Liver (tissue), 9 donors: ENCODE results near the gene KCNIP1. TPM values are rescaled to one million over a fixed set of nuclear protein-coding genes. Genes with fewer than 3 reads are reported as not detected.

Source experiments
- DNase-seq: peaks from one replicate; pipeline ENCODE4 v3.0.0-alpha.2; 2017; ENCODE audit warnings: low spot score
- H3K27ac ChIP-seq, 2 donors: one replicate each; pipeline ENCODE4 v1.7.0; 2013; ENCODE audit warnings: inconsistent platforms in 2 of 2, low read length in 2 of 2, control low read depth in 1 of 2, low read depth in 1 of 2, mild to moderate bottlenecking in 1 of 2
- H3K27me3 ChIP-seq, 4 donors: one replicate each; pipeline versions ENCODE4 v1.6.1 to v1.7.0; 2013; ENCODE audit warnings: low read length in 3 of 4, inconsistent platforms in 1 of 4, mild to moderate bottlenecking in 1 of 4, moderate library complexity in 1 of 4; ENCODE audit not compliant: control insufficient read depth in 4 of 4, insufficient read depth in 4 of 4
- H3K36me3 ChIP-seq, 4 donors: one replicate each; pipeline versions ENCODE4 v1.6.1 to v1.7.0; 2013; ENCODE audit warnings: low read length in 3 of 4, mild to moderate bottlenecking in 3 of 4, low read depth in 1 of 4, moderate library complexity in 1 of 4; ENCODE audit not compliant: control insufficient read depth in 4 of 4, insufficient read depth in 3 of 4
- H3K4me1 ChIP-seq, 4 donors: one replicate each; pipeline versions ENCODE4 v1.6.1 to v1.7.0; 2013; ENCODE audit warnings: low read length in 3 of 4, mild to moderate bottlenecking in 3 of 4, moderate library complexity in 1 of 4; ENCODE audit not compliant: control insufficient read depth in 4 of 4, insufficient read depth in 4 of 4
- H3K4me3 ChIP-seq, 3 donors: one replicate each; pipeline versions ENCODE4 v1.6.1 to v1.7.0; 2013; ENCODE audit warnings: low read length in 3 of 3, control low read depth in 1 of 3, low read depth in 1 of 3, mild to moderate bottlenecking in 1 of 3
- H3K9ac ChIP-seq, 2 donors: one replicate each; pipeline ENCODE4 v1.7.0; 2013; ENCODE audit warnings: low read length in 2 of 2, mild to moderate bottlenecking in 2 of 2, moderate library complexity in 2 of 2, control low read depth in 1 of 2, low read depth in 1 of 2
- H3K9me3 ChIP-seq, 4 donors: one replicate each; pipeline versions ENCODE4 v1.6.1 to v1.7.0; 2013; ENCODE audit warnings: low read length in 3 of 4; ENCODE audit not compliant: control insufficient read depth in 4 of 4
- ATF3 ChIP-seq: IDR thresholded peaks from 2 replicates; pipeline ENCODE4 v1.6.1; 2016; ENCODE audit warnings: antibody characterized with exemption
- CTCF ChIP-seq: fragments of 150-350 bp; IDR thresholded peaks from 2 replicates; pipeline ENCODE4 v1.5.1; 2017; ENCODE audit warnings: improper control_type of control experiment, low read depth, low read length; ENCODE audit not compliant: missing input control
- EGR1 ChIP-seq, 2 donors: IDR thresholded peaks; 2 replicates each; pipeline ENCODE4 v1.6.1; 2016 to 2018; ENCODE audit warnings: antibody characterized with exemption in 2 of 2, low read depth in 2 of 2
- FOXA1 ChIP-seq: IDR thresholded peaks from 2 replicates; pipeline ENCODE4 v1.6.1; 2016; ENCODE audit warnings: antibody characterized with exemption
- FOXA2 ChIP-seq: IDR thresholded peaks from 2 replicates; pipeline ENCODE4 v1.6.1; 2016; ENCODE audit warnings: antibody characterized with exemption
- GABPA ChIP-seq, 2 donors: IDR thresholded peaks in 1 of 2; conservative IDR thresholded peaks in 1 of 2; 2 replicates each; pipeline ENCODE4 v1.6.1; 2016; ENCODE audit warnings: antibody characterized with exemption in 2 of 2, mild to moderate bottlenecking in 1 of 2, moderate library complexity in 1 of 2
- HNF4A ChIP-seq, 2 donors: conservative IDR thresholded peaks; 2 replicates each; pipeline ENCODE4 v1.6.1; 2016; ENCODE audit warnings: antibody characterized with exemption in 2 of 2, mild to moderate bottlenecking in 2 of 2
- HNF4G ChIP-seq: IDR thresholded peaks from 2 replicates; pipeline ENCODE4 v1.6.1; 2016; ENCODE audit warnings: antibody characterized with exemption
- JUND ChIP-seq, 2 donors: IDR thresholded peaks; 2 replicates each; pipeline ENCODE4 v1.6.1; 2016; ENCODE audit warnings: antibody characterized with exemption in 2 of 2
- MAX ChIP-seq: IDR thresholded peaks from 2 replicates; pipeline ENCODE4 v1.6.1; 2016; ENCODE audit warnings: antibody characterized with exemption
- NR2F2 ChIP-seq: IDR thresholded peaks from 2 replicates; pipeline ENCODE4 v1.6.1; 2016; ENCODE audit warnings: antibody characterized with exemption
- RAD21 ChIP-seq, 2 donors: IDR thresholded peaks; 2 replicates each; pipeline ENCODE4 v1.6.1; 2016; ENCODE audit warnings: antibody characterized with exemption in 2 of 2, mild to moderate bottlenecking in 2 of 2
- REST ChIP-seq: IDR thresholded peaks from 2 replicates; pipeline ENCODE4 v1.6.1; 2016; ENCODE audit warnings: antibody characterized with exemption, mild to moderate bottlenecking
- RXRA ChIP-seq, 2 donors: IDR thresholded peaks; 2 replicates each; pipeline ENCODE4 v1.6.1; 2017 to 2018; ENCODE audit warnings: antibody characterized with exemption in 2 of 2, mild to moderate bottlenecking in 1 of 2
- SP1 ChIP-seq: IDR thresholded peaks from 2 replicates; pipeline ENCODE4 v1.6.1; 2018; ENCODE audit warnings: antibody characterized with exemption, mild to moderate bottlenecking
- TAF1 ChIP-seq: conservative IDR thresholded peaks from 2 replicates; pipeline ENCODE4 v1.6.1; 2016; ENCODE audit warnings: antibody characterized with exemption, mild to moderate bottlenecking
- YY1 ChIP-seq: IDR thresholded peaks from 2 replicates; pipeline ENCODE4 v1.6.1; 2016; ENCODE audit warnings: antibody characterized with exemption, mild to moderate bottlenecking
- ZBTB33 ChIP-seq: IDR thresholded peaks from 2 replicates; pipeline ENCODE4 v1.6.1; 2016; ENCODE audit warnings: antibody characterized with exemption
- WGBS: extraction: QIAGEN DNeasy Blood & Tissue Kit; methylation state at CpG from one replicate; pipeline ENCODE4 v1.1.7; 2013; 5-methylcytosine and 5-hydroxymethylcytosine counted together
- polyA plus RNA-seq, 2 donors: library from polyadenylated mRNA; stranded (reverse) in 1 of 2; unstranded in 1 of 2; fragments of 200-250 nt in 1 of 2; fragments of >200 nt in 1 of 2; fragmentation: Nextera tagmentation in 1 of 2; extraction: Ambion mirVana in 1 of 2; gene quantifications; one replicate each; pipeline versions ENCODE4 v1.2.1 to v1.2.3, GENCODE V29; 2013 to 2015
- total RNA-seq, 2 donors: library from RNA; depleted of rRNA; stranded (reverse); fragments of >200 nt; gene quantifications; one replicate each; pipeline ENCODE4 v1.2.3, GENCODE V29; 2014
- donor health status: healthy.
- donor health status: healthy.
- donor health status: healthy.
- donor health status: healthy.
- donor health status: healthy.

Gene KCNIP1
- total and polyA plus RNA-seq, 4 donors: 0.08 to 0.23 TPM; not detected in 2

- Histone ChIP-seq H3K36me3 (no peaks in the 10 kb centered on the region), H3K9ac (no peak overlapping the region), H3K27ac (no peak overlapping the region), H3K9me3 (no peaks in the 10 kb centered on the region), H3K4me3 (no peak overlapping the region), H3K4me1 (no peaks in the 10 kb centered on the region), H3K27me3 (peaks cover 0 to 1% (median 0%) of the 10 kb centered on the region in 4 donors)
- 84% methylated on average over 2 of the region's 2 CpGs for WGBS
- no peak for TF ChIP-seq EGR1 (IDR thresholded peaks at IDR 0.05; ENCODE audit: low read depth in 2 of 2)
- TF ChIP-seq YY1: no peak
- no peak for TF ChIP-seq SP1
- no peak for TF ChIP-seq RAD21 (IDR thresholded peaks at IDR 0.05)
- no peak for TF ChIP-seq REST
- TF ChIP-seq TAF1: no peak
- TF ChIP-seq RXRA (IDR thresholded peaks at IDR 0.05): no peak
- no peak for TF ChIP-seq HNF4G
- TF ChIP-seq ATF3: no peak
- no peak for TF ChIP-seq JUND (IDR thresholded peaks at IDR 0.05)
- no peak for DNase-seq
Measured at GRCh38 chr5:170494041-170494440, 9.8 kb upstream of the KCNIP1 start.

GRCh38 chr5:170495825-170496661, 7.8 kb upstream of the KCNIP1 start:
- TF ChIP-seq ZBTB33: no peak
- no peak for TF ChIP-seq ATF3
- TF ChIP-seq HNF4G: no peak
- no peak for TF ChIP-seq RAD21 (IDR thresholded peaks at IDR 0.05)
- no peak for TF ChIP-seq YY1
- TF ChIP-seq EGR1 (IDR thresholded peaks at IDR 0.05; ENCODE audit: low read depth in 2 of 2): no peak
- no peak for TF ChIP-seq NR2F2
- TF ChIP-seq MAX: no peak
- TF ChIP-seq FOXA2: no peak
- TF ChIP-seq CTCF: no peak
- no peak for TF ChIP-seq FOXA1
- TF ChIP-seq SP1: no peak
- TF ChIP-seq REST: no peak
- no peak for TF ChIP-seq JUND (IDR thresholded peaks at IDR 0.05)
- no peak for TF ChIP-seq RXRA (IDR thresholded peaks at IDR 0.05)
- TF ChIP-seq GABPA (IDR thresholded peaks at IDR 0.05 in 1 of 2, conservative IDR thresholded peaks at IDR 0.05 in 1 of 2): no peak
- no peak for TF ChIP-seq TAF1
- TF ChIP-seq HNF4A (conservative IDR thresholded peaks at IDR 0.05): no peak
- no peak overlapping the region for H3K9ac ChIP-seq

More at GRCh38 chr5:170495825-170496661, 7.8 kb upstream of the KCNIP1 start:
- no peak overlapping the region for H3K27ac ChIP-seq
- H3K4me1 ChIP-seq: no peaks in the 10 kb centered on the region
- no peaks in the 10 kb centered on the region for H3K36me3 ChIP-seq
- H3K27me3 ChIP-seq: no peaks in the 10 kb centered on the region
- no peak overlapping the region for H3K4me3 ChIP-seq
- no peak for DNase-seq
- WGBS: 62% methylated on average over 10 of the region's 10 CpGs
- H3K9me3 ChIP-seq: peaks cover 0 to 7% (median 5%) of the 10 kb centered on the region in 4 donors
